HK-2 (cell line): Measurements from ENCODE around the gene NEK4.

Experiments used
- DNase-seq: peaks from one replicate; pipeline ENCODE4 v3.0.0-alpha.2; 2018; ENCODE audit not compliant: unreplicated experiment

The NEK4 gene

DNA sequence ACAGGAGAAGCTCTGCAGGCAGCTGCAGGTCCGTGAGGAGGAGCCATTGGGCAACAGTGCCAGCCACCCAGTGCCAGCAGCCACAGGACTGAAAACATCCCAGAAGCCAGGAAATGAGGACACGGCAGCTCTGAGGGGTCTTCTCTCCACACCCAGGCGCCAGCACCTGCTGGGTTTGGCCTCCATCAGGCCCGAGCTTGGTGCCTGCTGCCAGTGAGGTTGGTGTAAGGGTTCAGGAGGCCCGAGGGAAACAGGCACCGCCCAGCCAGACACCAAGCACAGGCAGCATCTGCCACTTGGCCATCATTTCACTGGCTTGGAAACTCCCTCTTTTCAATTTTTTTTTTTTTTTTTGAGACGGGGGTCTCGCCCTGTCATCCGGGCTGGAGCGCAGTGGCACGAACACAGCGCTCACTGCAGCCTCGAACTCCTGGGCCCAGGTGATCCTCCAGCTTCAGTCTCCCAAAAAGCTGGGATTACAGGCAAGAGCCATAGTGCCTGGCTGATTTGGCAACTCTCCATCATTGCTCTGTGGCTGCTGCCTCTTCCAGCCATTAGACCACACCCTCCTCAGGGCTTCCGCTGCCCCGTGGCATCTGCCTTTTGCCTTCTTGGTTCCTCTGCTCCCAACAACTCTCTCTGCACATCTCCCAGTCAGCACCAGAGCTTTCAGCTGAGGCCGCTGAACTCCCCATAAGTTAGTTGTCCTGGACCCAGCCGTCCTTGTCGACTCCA lies 22.4 kb upstream of the NEK4 start:
- no peak for DNase-seq

- no peak for DNase-seq
Measured at GRCh38 chr3:52792413-52792812, 21.7 kb upstream of the NEK4 start.

- DNase-seq = no peak
Measured at GRCh38 chr3:52791928-52792327, 21.2 kb upstream of the NEK4 start.

DNA sequence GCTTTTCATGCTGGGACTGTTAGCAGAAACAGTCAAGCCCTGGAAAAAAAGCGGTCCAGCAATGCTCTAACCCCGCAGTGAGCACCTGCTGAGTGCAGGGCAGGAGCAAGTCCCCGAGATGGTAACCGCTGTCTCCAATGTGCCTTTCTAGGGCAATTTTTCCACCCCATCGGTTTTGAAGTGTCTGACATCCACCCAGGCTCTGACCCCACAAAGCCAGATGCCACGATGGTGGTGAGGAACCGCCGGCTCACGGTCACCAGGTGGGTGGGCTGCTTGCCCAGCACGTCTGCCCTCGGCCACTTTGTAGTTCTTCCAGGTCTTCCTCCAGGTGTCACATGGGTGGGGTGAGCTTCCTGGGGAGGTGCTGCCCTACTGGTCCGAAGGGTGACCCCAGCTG lies 20.6 kb upstream of the NEK4 start:
- DNase-seq = no peak

DNA sequence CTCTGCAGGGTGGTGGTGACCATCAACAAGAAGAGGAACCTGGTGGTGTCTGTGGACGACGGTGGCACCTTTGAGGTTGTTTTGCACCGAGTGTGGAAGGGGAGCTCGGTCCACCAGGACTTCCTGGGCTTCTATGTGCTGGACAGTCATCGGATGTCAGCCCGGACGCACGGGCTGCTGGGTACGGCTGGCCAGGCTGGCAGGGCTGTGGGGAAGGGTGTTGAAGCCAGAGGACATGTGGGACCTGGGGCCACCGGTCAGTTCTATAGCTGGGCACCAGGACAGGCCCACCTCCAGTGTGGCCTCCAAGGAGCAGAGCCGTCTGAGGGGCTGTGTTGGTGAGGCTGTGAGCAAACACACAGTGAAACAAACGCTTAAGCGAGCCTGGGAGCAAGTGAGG lies 20.0 kb upstream of the NEK4 start:
- no peak for DNase-seq

GRCh38 chr3:52790337-52790736 lies 19.6 kb upstream of the NEK4 start:
- DNase-seq = no peak

DNA sequence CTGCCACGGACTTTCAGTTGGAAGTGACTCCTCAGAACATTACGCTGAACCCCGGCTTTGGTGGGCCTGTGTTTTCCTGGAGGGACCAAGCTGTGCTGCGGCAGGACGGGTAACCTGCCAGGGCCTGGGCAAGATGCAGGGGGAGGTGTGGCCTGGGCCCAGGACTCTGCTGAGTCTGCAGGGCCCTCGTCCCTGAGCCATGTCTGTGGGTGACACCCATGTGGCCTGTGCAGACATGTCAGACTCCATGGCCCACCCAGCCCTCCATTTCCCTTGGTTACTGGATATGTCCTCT lies 19.0 kb upstream of the NEK4 start:
- DNase-seq = no peak

GRCh38 chr3:52788890-52789745 lies 18.4 kb upstream of the NEK4 start:
- DNase-seq = no peak

- DNase-seq = no peak
Measured at GRCh38 chr3:52787672-52788625, 17.2 kb upstream of the NEK4 start.

DNA sequence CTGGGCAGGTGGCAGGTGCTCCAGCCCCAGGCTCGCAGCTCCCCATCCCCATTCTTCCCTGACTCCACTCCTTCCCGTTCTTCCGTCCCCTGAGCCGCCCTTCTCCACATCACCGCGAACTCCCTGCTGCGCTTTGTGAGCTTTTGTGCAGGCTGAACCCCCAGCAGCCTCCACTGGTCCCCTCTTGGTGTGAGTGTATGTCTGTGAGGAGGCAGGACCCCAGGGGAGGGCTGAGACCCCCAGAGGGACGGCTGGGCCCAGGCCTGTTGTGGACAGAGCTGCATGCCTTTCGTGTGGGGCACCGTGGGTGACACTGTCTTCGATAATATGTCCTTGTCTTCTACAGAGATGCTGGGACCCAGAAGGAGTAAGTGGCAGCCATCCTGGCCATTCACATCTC lies 16.5 kb upstream of the NEK4 start:
- no peak for DNase-seq

- DNase-seq = no peak
Measured at GRCh38 chr3:52786330-52787215, 15.8 kb upstream of the NEK4 start.

GRCh38 chr3:52784931-52785590 lies 14.3 kb upstream of the NEK4 start:
- DNase-seq = no peak

GRCh38 chr3:52784021-52784621 lies 13.4 kb upstream of the NEK4 start:
- no peak for DNase-seq

DNA sequence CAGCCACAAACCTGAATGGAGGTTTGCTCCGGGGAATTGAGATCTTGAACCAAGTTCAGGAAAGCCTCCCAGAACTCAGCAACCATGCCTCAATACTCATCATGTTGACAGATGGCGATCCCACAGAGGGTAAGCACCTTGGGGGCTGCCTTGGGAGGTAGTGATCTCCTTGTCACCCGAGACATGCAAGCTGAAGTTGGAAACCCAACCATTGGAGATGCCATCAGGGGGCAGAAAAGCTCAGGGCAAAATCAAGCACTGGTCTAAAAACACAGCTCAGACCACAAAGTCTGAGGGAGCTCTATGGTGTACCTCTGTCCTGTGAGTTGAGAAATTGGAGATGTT lies 12.4 kb upstream of the NEK4 start:
- no peak for DNase-seq

- DNase-seq = no peak
Measured at GRCh38 chr3:52782412-52783210, 11.9 kb upstream of the NEK4 start.

DNA sequence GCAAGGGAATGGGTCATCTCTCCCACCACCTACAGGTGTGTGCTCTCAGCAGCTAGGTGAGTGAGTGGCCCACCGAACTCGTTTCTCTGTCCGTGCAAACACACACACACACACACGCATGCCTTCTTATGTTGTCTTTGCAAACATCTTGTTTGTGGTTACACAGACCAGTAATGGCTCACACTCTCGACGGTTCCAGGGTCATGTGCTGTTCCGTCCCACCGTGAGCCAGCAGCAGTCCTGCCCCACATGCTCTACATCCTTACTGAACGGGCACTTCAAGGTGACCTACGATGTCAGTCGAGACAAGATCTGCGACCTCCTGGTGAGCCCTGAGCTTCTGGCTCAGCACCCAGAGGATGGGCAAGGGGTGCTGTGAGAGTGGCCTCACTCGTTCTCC lies 11.0 kb upstream of the NEK4 start:
- no peak for DNase-seq

DNA sequence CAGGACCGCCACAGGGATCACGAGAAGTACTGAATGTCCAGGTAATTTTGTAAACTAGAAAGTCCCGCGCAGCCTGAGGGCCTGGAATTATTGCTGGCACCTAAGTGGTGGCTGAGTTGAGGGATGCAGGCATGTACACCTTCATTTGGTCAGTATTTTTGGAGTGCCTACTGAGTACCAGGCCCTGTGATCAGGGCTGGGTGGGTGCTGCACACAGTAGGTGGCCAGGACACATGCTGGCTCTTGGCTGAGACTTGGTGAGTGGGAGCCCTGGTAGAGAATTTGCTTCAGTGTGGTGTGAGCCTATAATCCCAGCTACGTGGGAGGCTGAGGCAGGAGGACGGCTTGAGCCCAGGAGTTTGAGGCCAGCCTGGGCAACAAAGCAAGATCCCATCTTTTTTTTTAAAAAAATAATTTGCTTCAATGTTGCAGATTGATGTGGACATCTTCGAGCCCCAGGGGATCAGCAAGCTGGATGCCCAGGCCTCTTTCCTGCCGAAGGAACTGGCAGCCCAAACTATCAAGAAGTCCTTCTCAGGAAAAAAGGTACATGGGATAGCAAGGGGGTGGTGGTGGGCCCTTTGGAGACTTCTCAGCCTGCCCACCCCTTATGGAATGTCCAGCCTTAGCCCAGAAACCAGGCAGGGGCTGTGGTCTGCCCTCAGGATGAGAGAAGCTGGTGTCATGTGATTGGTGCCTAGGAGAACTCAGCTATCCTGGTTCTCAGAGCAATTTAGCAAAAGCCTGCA lies 9.3 kb upstream of the NEK4 start:
- no peak for DNase-seq

DNA sequence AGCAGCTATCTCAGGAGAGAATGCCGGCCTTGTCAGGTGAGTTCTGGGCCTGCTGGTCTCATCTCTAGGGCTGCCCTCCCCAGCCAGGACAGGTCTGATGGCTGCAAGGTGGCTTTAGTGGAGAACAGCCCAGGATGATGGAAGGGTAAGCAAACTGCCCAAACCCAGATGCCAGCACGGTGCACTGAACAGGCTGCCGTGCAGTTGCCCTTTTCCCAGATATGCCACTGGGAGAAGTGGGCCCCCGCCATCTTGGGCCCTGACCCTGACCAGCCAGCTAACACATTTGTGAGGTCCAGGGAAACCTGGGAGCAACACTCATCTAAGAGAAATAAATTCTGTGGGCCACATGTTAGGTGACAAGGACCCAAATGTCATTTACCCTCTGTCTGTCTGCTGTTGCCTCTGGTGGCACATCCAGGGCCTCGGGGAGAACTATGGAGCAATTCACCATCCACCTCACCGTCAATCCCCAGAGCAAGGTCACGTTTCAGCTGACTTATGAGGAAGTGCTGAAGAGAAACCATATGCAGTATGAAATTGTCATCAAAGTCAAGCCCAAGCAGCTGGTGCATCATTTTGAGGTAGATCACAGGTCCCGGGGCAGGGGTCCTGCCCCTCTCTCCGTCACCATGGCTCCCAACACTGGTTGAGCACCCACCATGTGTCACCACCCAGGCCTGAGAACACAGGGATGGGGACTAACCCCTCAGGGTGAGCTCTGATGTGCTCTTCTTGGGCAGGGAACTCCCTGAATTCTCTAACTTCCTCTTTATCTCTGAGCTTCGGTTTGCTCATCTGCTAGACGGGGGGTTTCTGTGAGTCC lies 8.5 kb upstream of the NEK4 start:
- no peak for DNase-seq
